Glomerular endothelial cell (primary cell): ENCODE data around the gene MTM1. TPM values are rescaled to one million over a fixed set of nuclear protein-coding genes. Genes with fewer than 3 reads are reported as not detected.

Experiments
- DNase-seq: peaks from one replicate; pipeline ENCODE4 v3.0.0-alpha.2; 2011; ENCODE audit warnings: low read depth, low spot score; ENCODE audit errors: extremely low read depth
- total RNA-seq: library from RNA; depleted of rRNA; stranded (reverse); fragments of >200 nt; gene quantifications from 2 replicates; pipeline ENCODE4 v1.2.3, GENCODE V29; 2015

MTM1 gene
- total RNA-seq, 1 donor from 2014 or later = 8.6 TPM

GRCh38 chrX:150702966-150703694, 134.7 kb downstream of the MTM1 start:
- DNase-seq = no peak

GRCh38 chrX:150703695-150703974, 135.2 kb downstream of the MTM1 start:
- no peak for DNase-seq

- DNase-seq = peak; percentile 51
Measured at GRCh38 chrX:150704030-150704613, 135.7 kb downstream of the MTM1 start.

GRCh38 chrX:150712619-150713018, 144.2 kb downstream of the MTM1 start:
- DNase-seq = no peak

GRCh38 chrX:150715184-150715583, 146.8 kb downstream of the MTM1 start:
- DNase-seq = no peak

GRCh38 chrX:150719621-150720020, 151.2 kb downstream of the MTM1 start:
- DNase-seq = no peak

Other genes with a start within 250 kb of the MTM1 start
- 3.6 and 4.9 TPM in 2 replicates for gene MAMLD1, start 205.3 kb upstream of the MTM1 start, total RNA-seq
- gene MTMR1, start 124.8 kb downstream of the MTM1 start, total RNA-seq = 9.8 and 16.0 TPM in 2 replicates